GM21723 (cell line): ENCODE measurements around the gene MCOLN1.

Source experiments
- ATAC-seq: cut with Tn5 transposase; IDR thresholded peaks from one replicate; pipeline ENCODE4 v1.9.1; 2021; ENCODE audit warnings: mild to moderate bottlenecking, moderate library complexity; ENCODE audit not compliant: unreplicated experiment

MCOLN1 gene

GRCh38 chr19:7540761-7541474 lies 18.5 kb downstream of the MCOLN1 start:
- ATAC-seq: no peak

GRCh38 chr19:7541475-7541824 lies 19.0 kb downstream of the MCOLN1 start:
- ATAC-seq: no peak

- ATAC-seq: no peak
These were observed 19.5 kb downstream of the MCOLN1 start for GRCh38 chr19:7541828-7542443.

GRCh38 chr19:7542556-7543348 lies 20.3 kb downstream of the MCOLN1 start:
- no peak for ATAC-seq

GRCh38 chr19:7544626-7545025 lies 22.2 kb downstream of the MCOLN1 start:
- ATAC-seq: no peak

GRCh38 chr19:7545300-7545699 lies 22.9 kb downstream of the MCOLN1 start:
- no peak for ATAC-seq

- ATAC-seq: no peak
These were observed 23.5 kb downstream of the MCOLN1 start for GRCh38 chr19:7545904-7546303.

GRCh38 chr19:7547159-7547558 lies 24.7 kb downstream of the MCOLN1 start:
- no peak for ATAC-seq

GRCh38 chr19:7549429-7550148 lies 27.2 kb downstream of the MCOLN1 start:
- no peak for ATAC-seq

- no peak for ATAC-seq
These were observed 27.8 kb downstream of the MCOLN1 start for GRCh38 chr19:7550169-7550770.

- no peak for ATAC-seq
These were observed 28.8 kb downstream of the MCOLN1 start for GRCh38 chr19:7550987-7551761.

GRCh38 chr19:7552781-7553180 lies 30.4 kb downstream of the MCOLN1 start:
- no peak for ATAC-seq

- ATAC-seq: no peak
These were observed 32.1 kb downstream of the MCOLN1 start for GRCh38 chr19:7554565-7554964.

- no peak for ATAC-seq
These were observed 32.8 kb downstream of the MCOLN1 start for GRCh38 chr19:7554990-7555864.

GRCh38 chr19:7556696-7557315 lies 34.4 kb downstream of the MCOLN1 start:
- no peak for ATAC-seq

- no peak for ATAC-seq
These were observed 36.2 kb downstream of the MCOLN1 start for GRCh38 chr19:7558667-7559066.

GRCh38 chr19:7559102-7559501 lies 36.7 kb downstream of the MCOLN1 start:
- ATAC-seq: no peak

GRCh38 chr19:7560255-7560654 lies 37.8 kb downstream of the MCOLN1 start:
- no peak for ATAC-seq

- no peak for ATAC-seq
These were observed 38.9 kb downstream of the MCOLN1 start for GRCh38 chr19:7561325-7561724.
